GM21529 (cell line): Measurements from ENCODE around the gene ADCK1.
"Not testable (repeated sequence)": the region's sequence is repeated elsewhere in the genome, so short reads cannot be mapped to it uniquely, and the experiment has no call there.

ENCODE experiments used
- ATAC-seq: cut with Tn5 transposase; IDR thresholded peaks from one replicate; pipeline ENCODE4 v1.9.1; 2021; ENCODE audit not compliant: unreplicated experiment

The ADCK1 gene

GRCh38 chr14:77931441-77931840, 131.5 kb downstream of the ADCK1 start:
- no peak for ATAC-seq

DNA sequence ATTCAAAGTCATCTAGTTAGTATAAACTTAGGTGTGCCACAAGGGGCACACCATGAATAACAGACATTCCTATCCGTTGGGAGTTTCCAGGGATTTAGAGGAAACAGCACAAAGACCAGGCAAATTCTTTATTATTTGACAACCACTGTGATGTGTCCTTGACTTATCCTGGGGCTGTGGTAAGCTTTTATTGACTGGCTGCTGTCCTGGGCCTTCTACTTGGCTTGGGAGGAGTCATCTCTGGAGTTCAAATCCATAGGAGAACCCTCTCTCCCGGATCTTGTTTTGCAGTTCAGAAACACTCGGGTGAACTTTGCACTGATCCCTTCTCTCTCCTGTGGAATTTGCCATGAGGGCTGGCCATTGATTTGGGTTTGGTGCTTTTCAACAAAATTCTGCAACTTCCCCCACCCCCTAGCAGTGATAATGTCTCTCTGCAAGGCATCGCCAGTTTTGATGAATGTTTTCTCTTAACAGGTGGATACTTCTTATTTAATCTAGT, 136.3 kb downstream of the ADCK1 start:
- no peak for ATAC-seq

DNA sequence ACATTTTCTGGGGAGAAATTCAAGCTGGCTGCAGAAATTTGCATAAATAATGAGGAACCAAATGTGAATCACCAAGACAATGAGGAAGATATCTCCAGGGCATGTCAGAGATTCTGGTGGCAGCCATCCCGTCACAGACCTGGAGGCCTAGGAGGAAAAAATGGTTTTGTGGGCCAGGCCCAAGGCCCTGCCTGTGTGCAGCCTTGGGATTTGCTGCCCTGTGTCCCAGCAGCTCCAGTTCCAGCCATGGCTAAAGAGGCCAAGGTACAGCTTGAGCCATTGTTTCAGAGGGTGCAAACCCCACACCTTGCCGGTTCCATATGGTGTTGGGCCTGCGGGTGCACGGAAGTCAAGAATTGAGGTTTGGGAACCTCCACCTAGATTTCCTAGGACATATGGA, 147.5 kb downstream of the ADCK1 start:
- no peak for ATAC-seq

- ATAC-seq: no peak
Observed at GRCh38 chr14:77950371-77951063, 150.6 kb downstream of the ADCK1 start.

- no peak for ATAC-seq
Observed at GRCh38 chr14:77955816-77956484, 156.0 kb downstream of the ADCK1 start.

DNA sequence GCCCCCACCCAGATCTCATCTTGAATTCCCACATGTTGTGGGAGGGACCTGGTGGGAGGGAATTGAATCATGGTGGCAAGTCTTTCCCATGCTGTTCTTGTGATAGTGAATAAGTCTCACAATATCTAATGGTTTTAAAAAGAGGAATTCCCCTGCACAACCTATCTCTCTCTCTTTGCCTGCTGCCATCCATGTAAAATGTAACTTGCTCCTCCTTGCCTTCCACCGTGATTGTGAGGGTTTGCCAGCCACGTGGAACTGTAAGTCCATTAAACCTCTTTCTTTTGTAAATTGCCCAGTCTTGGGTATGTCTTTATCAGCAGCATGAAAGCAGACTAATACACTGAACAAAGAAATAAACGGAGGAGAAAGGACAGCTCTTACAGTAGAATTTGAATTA, 159.8 kb downstream of the ADCK1 start:
- ATAC-seq: not testable (repeated sequence)

DNA sequence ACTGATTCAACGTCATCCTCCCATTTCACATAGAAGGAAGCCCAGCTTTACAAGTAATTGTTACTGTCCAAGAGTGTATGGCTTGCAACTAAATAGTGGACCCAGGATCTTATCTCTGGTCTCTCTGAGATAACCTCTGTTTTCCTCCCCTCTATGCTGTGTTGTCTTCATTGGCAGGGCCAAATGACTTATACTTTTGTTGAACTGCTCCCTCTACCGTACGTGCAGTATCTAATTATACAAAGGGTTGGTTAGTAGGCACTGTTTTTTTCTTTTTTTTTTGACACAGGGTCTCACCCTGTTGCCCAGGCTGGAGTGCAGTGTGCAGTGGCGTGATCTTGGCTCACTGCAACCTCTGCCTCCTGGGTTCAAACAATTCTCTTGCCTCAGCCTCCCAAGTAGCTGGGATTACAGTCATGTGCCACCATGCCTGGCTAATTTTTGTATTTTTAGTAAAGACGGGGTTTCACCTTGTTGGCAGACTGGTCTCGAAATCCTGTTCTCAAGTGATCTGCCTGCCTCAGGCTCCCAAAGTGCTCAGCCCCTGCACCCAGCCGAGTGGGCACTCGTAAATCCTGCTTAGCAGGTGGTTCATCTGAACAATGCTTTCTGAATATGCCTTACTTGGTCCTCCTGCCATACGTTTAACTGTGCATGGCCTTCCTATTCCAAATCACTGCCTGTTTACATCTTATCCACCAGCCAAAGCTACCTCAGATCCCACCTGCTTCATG, 162.1 kb downstream of the ADCK1 start:
- ATAC-seq: no peak

DNA sequence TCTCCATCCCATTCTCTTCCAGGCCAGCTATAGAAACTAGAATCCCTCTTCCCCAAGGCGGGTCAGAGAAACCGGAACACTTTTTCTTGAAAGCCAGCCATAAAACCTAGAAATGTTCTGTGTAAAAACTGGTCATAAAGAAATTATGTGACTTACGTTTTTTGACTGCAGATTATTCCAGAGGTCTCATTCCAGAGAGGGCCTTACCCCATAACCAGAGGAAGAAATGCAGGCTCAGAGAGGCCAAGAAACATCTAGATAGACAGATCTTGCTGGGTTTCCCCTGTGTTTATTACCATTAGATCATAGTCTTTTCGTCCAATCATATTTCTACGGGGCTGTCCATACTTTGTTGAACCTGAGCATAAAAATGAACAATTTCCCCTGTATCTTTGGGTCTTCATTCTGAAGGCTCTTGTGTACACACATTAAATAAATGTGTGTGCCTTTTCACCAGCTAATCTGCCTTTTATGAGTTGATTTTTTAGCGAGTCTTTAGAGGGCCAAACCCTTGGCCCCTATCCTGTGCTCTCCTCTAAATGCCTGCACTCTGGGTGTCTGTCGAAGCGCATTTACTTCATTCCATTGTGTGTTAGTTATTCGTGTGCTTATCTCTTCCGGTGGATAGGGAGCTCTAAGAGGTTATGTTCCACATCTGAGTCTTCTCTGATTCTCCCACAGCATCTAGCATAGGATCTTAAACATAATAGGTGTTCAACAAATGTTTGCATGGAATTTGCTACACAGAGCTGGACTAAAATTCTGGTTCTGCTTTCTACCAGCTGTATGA, 163.0 kb downstream of the ADCK1 start:
- ATAC-seq: no peak

DNA sequence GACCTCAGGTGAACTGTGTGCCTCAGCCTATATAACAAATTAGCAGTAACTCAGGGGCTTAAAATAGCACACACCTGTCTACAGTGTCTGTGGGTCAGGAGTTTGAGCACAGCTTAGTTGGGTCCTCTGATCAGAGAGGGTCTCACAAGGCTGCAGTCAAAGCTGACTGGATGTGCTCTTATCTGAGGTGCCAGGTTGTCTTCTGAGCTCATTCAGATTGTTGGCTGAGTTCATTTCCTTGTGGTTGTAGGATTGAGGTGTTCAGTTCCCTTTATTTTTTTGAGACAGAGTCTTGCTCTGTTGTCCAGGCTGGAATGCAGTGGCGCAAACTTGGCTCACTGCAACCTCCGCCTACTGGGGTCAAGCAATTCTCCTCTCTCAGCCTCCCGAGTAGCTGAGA, 164.7 kb downstream of the ADCK1 start:
- no peak for ATAC-seq

- ATAC-seq: no peak
Observed at GRCh38 chr14:77965050-77965449, 165.1 kb downstream of the ADCK1 start.

GRCh38 chr14:77965919-77966435, 166.1 kb downstream of the ADCK1 start:
- ATAC-seq: peak; percentile 77

GRCh38 chr14:77967110-77967509, 167.2 kb downstream of the ADCK1 start:
- ATAC-seq: no peak

GRCh38 chr14:77970646-77971045, 170.7 kb downstream of the ADCK1 start:
- ATAC-seq: no peak

DNA sequence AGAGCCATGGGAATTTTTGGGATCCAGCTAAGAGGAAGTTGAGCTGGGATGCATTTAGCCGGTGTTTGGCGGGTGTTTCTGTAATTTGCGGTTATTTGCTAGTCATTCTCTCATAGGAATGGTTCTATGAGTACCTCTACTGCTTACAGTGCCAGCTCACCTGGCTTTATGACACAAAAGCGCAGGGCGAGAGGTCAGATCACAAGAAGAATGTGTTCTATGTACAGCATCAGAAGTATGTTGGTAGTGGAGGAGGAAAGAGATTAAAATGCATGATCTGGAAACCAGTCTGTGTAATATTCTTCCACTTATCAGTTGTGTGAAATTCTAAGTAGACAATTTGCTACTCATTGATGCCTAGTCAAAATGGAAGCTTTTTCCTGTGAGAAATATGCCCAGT, 173.3 kb downstream of the ADCK1 start:
- no peak for ATAC-seq

DNA sequence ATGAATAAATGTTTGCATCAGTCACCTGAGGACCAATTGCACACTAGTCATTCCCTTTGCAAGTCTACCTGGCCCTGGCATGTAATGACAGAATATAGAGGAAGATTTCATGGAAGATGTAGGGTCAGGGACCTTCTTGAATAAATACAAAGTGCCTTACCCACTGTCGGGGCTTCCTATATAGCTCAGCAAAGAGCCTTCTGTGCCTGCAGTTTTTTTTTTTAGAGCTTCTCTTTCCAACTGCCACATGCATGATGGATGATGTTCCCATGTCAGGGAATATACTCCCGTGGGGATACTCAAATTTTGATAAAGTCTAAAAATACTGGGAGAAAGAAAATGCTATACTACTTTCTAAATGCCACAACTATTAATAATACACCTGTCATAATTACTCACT, 176.7 kb downstream of the ADCK1 start:
- no peak for ATAC-seq

- ATAC-seq: no peak
Observed at GRCh38 chr14:77979171-77979570, 179.3 kb downstream of the ADCK1 start.

DNA sequence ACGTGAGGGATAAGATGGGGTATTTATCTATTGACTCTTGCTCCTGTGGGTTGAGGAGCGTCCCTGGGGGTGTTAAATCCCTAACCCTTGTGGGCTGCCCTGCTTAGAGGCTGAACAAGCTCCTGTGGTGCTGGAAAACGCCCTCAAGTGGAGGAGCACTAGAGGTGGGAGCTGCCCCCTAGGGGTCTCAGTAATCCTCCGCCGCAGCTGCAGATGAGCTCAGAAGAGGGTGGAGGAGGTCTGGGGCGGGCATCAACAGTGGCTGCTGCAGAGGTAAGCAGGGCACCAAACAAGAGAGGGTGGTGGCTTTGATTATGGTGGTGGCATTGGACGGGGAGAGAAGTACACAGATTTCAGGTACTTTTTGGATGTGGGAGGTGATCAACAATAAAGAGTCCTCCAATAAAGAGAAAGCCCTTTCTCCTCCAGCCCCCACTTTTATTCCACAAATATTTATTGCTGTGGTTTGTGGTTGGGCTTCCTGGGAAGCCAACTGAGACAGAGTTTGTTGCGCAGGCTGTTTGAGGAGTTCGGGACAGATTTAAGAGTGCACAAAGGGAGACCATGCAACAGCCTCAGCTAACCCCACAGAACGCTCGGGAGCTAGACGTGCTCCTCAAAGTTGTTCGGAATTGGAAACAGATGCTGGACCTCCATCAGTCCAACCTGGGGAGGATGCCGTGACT, 179.9 kb downstream of the ADCK1 start:
- ATAC-seq: no peak

GRCh38 chr14:77980475-77981321, 180.8 kb downstream of the ADCK1 start:
- ATAC-seq: no peak
